DND-41 (cell line): Measurements from ENCODE around the gene CYYR1.

ENCODE experiments used
- CTCF ChIP-seq: IDR thresholded peaks from 2 replicates; pipeline ENCODE4 v1.5.1; 2012; ENCODE audit warnings: borderline replicate concordance, low read length, moderate library complexity, mild to moderate bottlenecking; ENCODE audit not compliant: poor library complexity, severe bottlenecking; ENCODE audit errors: extremely low read depth
- EZH2 ChIP-seq: IDR thresholded peaks from 3 replicates; pipeline ENCODE4 v1.6.1; 2012; ENCODE audit warnings: borderline replicate concordance, low read depth, mild to moderate bottlenecking, moderate library complexity, low read length, inconsistent platforms; ENCODE audit not compliant: severe bottlenecking

- no peak for TF ChIP-seq CTCF
- no peak for TF ChIP-seq EZH2
These were observed 44.2 kb downstream of the CYYR1 start for GRCh38 chr21:26528882-26529281.
